ENCODE data around the gene IFT172.

DNA sequence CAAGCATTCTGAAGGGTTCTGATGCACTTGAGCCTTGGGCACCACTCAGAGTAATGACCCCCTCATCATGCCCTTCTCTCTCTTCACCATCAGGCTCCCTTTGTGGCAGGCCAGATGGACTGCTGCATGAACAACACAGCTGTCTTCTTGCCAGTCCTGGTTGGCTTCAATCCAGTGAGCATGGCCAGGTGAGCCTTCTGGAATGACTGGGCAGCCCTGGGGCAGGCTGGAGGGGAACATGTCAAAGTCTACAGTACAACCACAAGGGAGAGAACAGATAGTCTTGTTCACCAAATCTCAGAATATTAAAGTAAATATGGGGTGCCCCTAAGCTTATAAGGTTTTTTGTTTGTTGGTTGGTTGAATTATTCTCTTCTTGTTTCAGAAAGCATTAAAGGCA is 11.5 kb upstream of the IFT172 start:
- TF ChIP-seq, protein P1, sequence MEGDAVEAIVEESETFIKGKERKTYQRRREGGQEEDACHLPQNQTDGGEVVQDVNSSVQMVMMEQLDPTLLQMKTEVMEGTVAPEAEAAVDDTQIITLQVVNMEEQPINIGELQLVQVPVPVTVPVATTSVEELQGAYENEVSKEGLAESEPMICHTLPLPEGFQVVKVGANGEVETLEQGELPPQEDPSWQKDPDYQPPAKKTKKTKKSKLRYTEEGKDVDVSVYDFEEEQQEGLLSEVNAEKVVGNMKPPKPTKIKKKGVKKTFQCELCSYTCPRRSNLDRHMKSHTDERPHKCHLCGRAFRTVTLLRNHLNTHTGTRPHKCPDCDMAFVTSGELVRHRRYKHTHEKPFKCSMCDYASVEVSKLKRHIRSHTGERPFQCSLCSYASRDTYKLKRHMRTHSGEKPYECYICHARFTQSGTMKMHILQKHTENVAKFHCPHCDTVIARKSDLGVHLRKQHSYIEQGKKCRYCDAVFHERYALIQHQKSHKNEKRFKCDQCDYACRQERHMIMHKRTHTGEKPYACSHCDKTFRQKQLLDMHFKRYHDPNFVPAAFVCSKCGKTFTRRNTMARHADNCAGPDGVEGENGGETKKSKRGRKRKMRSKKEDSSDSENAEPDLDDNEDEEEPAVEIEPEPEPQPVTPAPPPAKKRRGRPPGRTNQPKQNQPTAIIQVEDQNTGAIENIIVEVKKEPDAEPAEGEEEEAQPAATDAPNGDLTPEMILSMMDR (IDR thresholded peaks at IDR 0.05), result no peak
- TF ChIP-seq POLR2A (IDR thresholded peaks at IDR 0.05; ENCODE audit: low read depth) (no peak), EP300 (IDR thresholded peaks at IDR 0.05) (no peak), POLR2AphosphoS5 (IDR thresholded peaks at IDR 0.05) (no peak)

All from esophagus muscularis mucosa (tissue), 4 donors.